ENCODE results near the gene CADM1.

Gene CADM1

DNA sequence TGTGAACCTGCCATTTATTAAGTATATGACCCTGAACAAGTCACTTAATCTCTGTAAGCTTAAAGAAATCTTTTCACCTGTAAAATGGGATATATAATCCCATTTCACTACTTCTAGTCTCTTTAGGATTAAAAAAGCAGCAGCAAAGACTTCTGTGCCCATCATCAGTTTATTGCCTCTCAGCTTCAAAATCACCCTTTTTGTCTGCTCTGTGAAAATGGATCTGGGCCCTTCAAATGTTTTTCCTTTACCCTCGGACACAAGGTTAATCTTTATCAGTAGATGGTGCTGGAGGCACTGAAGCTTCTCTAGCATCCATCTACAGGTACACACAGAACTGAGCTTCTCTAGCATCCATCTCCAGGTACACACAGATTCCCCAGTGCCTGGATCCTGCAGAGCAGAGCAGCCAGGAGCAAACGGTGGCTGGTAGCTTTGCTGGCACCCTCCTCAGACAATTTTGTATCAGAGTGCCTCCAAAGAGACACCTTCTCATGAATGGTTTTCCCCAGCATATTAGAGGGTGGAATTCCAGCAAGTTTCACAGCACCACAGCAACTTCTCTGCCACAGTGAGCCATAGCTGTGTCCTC lies 56.8 kb downstream of the CADM1 start:
- Histone ChIP-seq H3K36me3 (ENCODE audit: control insufficient read depth in 2 of 2, insufficient read depth in 2 of 2, low read length in 2 of 2) (no peaks in the 10 kb centered on the region), H3K9me3 (ENCODE audit: control insufficient read depth in 2 of 2, low read length in 2 of 2) (peaks cover 2 to 15% of the 10 kb centered on the region in 2 donors), H3K9ac (ENCODE audit: low read length in 2 of 2) (no peak overlapping the region), H3K4me3 (ENCODE audit: low read length in 2 of 2) (no peak overlapping the region), H3K27me3 (ENCODE audit: control insufficient read depth in 1 of 2, insufficient read depth in 2 of 2, low read length in 2 of 2) (no peaks in the 10 kb centered on the region), H3K27ac (ENCODE audit: low read length) (no peak overlapping the region), H3K4me1 (ENCODE audit: control insufficient read depth, insufficient read depth, low read length) (no peaks in the 10 kb centered on the region)

GRCh38 chr11:115446214-115446613 lies 58.0 kb downstream of the CADM1 start:
- Histone ChIP-seq H3K4me1 (ENCODE audit: control insufficient read depth, insufficient read depth, low read length) (no peaks in the 10 kb centered on the region), H3K9ac (ENCODE audit: low read length in 2 of 2) (no peak overlapping the region), H3K36me3 (ENCODE audit: control insufficient read depth in 2 of 2, insufficient read depth in 2 of 2, low read length in 2 of 2) (no peaks in the 10 kb centered on the region), H3K4me3 (ENCODE audit: low read length in 2 of 2) (no peak overlapping the region), H3K9me3 (ENCODE audit: control insufficient read depth in 2 of 2, low read length in 2 of 2) (peaks cover 2 to 15% of the 10 kb centered on the region in 2 donors), H3K27me3 (ENCODE audit: control insufficient read depth in 1 of 2, insufficient read depth in 2 of 2, low read length in 2 of 2) (no peaks in the 10 kb centered on the region), H3K27ac (ENCODE audit: low read length) (no peak overlapping the region)

DNA sequence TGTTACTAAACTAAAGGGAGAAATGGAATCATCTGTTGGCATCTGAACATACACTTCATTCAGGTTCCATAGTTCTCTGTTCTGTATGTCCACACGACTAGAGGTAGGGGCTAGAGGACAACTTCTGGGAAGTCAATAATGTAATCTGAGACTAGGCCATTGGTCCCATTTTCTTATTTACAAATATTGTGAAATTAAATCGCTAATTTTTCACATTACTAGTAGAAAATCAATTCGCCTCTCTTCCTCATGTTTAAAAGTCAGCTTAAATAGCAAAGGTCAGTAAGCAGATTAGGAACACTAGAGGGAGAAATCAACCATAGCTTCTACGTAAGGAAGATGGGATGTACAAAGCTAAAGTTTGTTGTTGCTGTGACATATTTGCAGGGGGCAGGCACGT lies 59.7 kb downstream of the CADM1 start:
- Histone ChIP-seq H3K27me3 (ENCODE audit: control insufficient read depth in 1 of 2, insufficient read depth in 2 of 2, low read length in 2 of 2) (no peaks in the 10 kb centered on the region), H3K9me3 (ENCODE audit: control insufficient read depth in 2 of 2, low read length in 2 of 2) (peaks cover 2 to 15% of the 10 kb centered on the region in 2 donors), H3K27ac (ENCODE audit: low read length) (no peak overlapping the region), H3K4me1 (ENCODE audit: control insufficient read depth, insufficient read depth, low read length) (no peaks in the 10 kb centered on the region), H3K9ac (ENCODE audit: low read length in 2 of 2) (no peak overlapping the region), H3K36me3 (ENCODE audit: control insufficient read depth in 2 of 2, insufficient read depth in 2 of 2, low read length in 2 of 2) (no peaks in the 10 kb centered on the region), H3K4me3 (ENCODE audit: low read length in 2 of 2) (no peak overlapping the region)

GRCh38 chr11:115439969-115440540 lies 64.2 kb downstream of the CADM1 start:
- H3K4me1 ChIP-seq (ENCODE audit: control insufficient read depth, insufficient read depth, low read length), result no peaks in the 10 kb centered on the region
- H3K9ac ChIP-seq (ENCODE audit: low read length in 2 of 2), result no peak overlapping the region
- no peaks in the 10 kb centered on the region for H3K27me3 ChIP-seq (ENCODE audit: control insufficient read depth in 1 of 2, insufficient read depth in 2 of 2, low read length in 2 of 2)
- no peak overlapping the region for H3K27ac ChIP-seq (ENCODE audit: low read length)
- H3K9me3 ChIP-seq (ENCODE audit: control insufficient read depth in 2 of 2, low read length in 2 of 2), result no peaks in the 10 kb centered on the region
- H3K36me3 ChIP-seq (ENCODE audit: control insufficient read depth in 2 of 2, insufficient read depth in 2 of 2, low read length in 2 of 2), result no peaks in the 10 kb centered on the region
- H3K4me3 ChIP-seq (ENCODE audit: low read length in 2 of 2), result no peak overlapping the region

GRCh38 chr11:115439385-115439784 lies 64.8 kb downstream of the CADM1 start:
- H3K4me3 ChIP-seq (ENCODE audit: low read length in 2 of 2), result no peak overlapping the region
- no peaks in the 10 kb centered on the region for H3K36me3 ChIP-seq (ENCODE audit: control insufficient read depth in 2 of 2, insufficient read depth in 2 of 2, low read length in 2 of 2)
- H3K27ac ChIP-seq (ENCODE audit: low read length), result no peak overlapping the region
- no peaks in the 10 kb centered on the region for H3K9me3 ChIP-seq (ENCODE audit: control insufficient read depth in 2 of 2, low read length in 2 of 2)
- no peaks in the 10 kb centered on the region for H3K27me3 ChIP-seq (ENCODE audit: control insufficient read depth in 1 of 2, insufficient read depth in 2 of 2, low read length in 2 of 2)
- no peaks in the 10 kb centered on the region for H3K4me1 ChIP-seq (ENCODE audit: control insufficient read depth, insufficient read depth, low read length)
- no peak overlapping the region for H3K9ac ChIP-seq (ENCODE audit: low read length in 2 of 2)

- Histone ChIP-seq H3K4me3 (ENCODE audit: low read length in 2 of 2) (no peak overlapping the region), H3K9me3 (ENCODE audit: control insufficient read depth in 2 of 2, low read length in 2 of 2) (no peaks in the 10 kb centered on the region), H3K27ac (ENCODE audit: low read length) (no peak overlapping the region)
These were observed 66.2 kb downstream of the CADM1 start for GRCh38 chr11:115437902-115438575.

DNA sequence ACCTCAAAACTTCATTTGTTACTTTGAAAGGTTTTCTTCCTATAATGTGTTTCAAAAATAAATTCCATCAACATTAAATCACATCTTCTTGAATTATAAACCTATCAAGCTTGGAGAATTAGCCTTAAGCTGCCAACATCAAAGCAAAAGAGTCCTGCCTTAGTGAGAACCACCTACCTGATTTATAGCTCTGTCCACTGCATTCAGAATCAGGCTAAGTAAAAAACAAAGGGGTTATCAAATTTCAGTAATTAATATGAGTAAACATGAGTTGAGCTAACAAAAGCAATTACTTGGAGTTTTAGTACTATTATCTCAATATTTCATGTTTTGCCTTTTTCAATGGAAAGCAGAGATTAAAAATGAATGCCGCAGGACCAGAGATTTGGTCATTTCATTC lies 73.9 kb downstream of the CADM1 start:
- Histone ChIP-seq H3K9me3 (ENCODE audit: control insufficient read depth in 2 of 2, low read length in 2 of 2) (no peaks in the 10 kb centered on the region), H3K4me1 (ENCODE audit: control insufficient read depth, insufficient read depth, low read length) (no peaks in the 10 kb centered on the region), H3K27me3 (ENCODE audit: control insufficient read depth in 1 of 2, insufficient read depth in 2 of 2, low read length in 2 of 2) (no peaks in the 10 kb centered on the region), H3K36me3 (ENCODE audit: control insufficient read depth in 2 of 2, insufficient read depth in 2 of 2, low read length in 2 of 2) (no peaks in the 10 kb centered on the region), H3K27ac (ENCODE audit: low read length) (no peak overlapping the region), H3K9ac (ENCODE audit: low read length in 2 of 2) (no peak overlapping the region), H3K4me3 (ENCODE audit: low read length in 2 of 2) (no peak overlapping the region)

More at GRCh38 chr11:115437902-115438575, 66.2 kb downstream of the CADM1 start:
- Histone ChIP-seq H3K4me1 (ENCODE audit: control insufficient read depth, insufficient read depth, low read length) (no peaks in the 10 kb centered on the region), H3K36me3 (ENCODE audit: control insufficient read depth in 2 of 2, insufficient read depth in 2 of 2, low read length in 2 of 2) (no peaks in the 10 kb centered on the region), H3K27me3 (ENCODE audit: control insufficient read depth in 1 of 2, insufficient read depth in 2 of 2, low read length in 2 of 2) (no peaks in the 10 kb centered on the region), H3K9ac (ENCODE audit: low read length in 2 of 2) (no peak overlapping the region)

- Histone ChIP-seq H3K27ac (ENCODE audit: low read length) (no peak overlapping the region), H3K9me3 (ENCODE audit: control insufficient read depth in 2 of 2, low read length in 2 of 2) (no peaks in the 10 kb centered on the region), H3K36me3 (ENCODE audit: control insufficient read depth in 2 of 2, insufficient read depth in 2 of 2, low read length in 2 of 2) (no peaks in the 10 kb centered on the region), H3K4me1 (ENCODE audit: control insufficient read depth, insufficient read depth, low read length) (no peaks in the 10 kb centered on the region), H3K9ac (ENCODE audit: low read length in 2 of 2) (no peak overlapping the region), H3K27me3 (ENCODE audit: control insufficient read depth in 1 of 2, insufficient read depth in 2 of 2, low read length in 2 of 2) (peaks cover 0 to 4% of the 10 kb centered on the region in 2 donors), H3K4me3 (ENCODE audit: low read length in 2 of 2) (no peak overlapping the region)
These were observed 75.9 kb downstream of the CADM1 start for GRCh38 chr11:115428306-115428705.

GRCh38 chr11:115425816-115426215 lies 78.4 kb downstream of the CADM1 start:
- Histone ChIP-seq H3K4me1 (ENCODE audit: control insufficient read depth, insufficient read depth, low read length) (peaks cover 5% of the 10 kb centered on the region), H3K9me3 (ENCODE audit: control insufficient read depth in 2 of 2, low read length in 2 of 2) (no peaks in the 10 kb centered on the region), H3K36me3 (ENCODE audit: control insufficient read depth in 2 of 2, insufficient read depth in 2 of 2, low read length in 2 of 2) (no peaks in the 10 kb centered on the region), H3K27me3 (ENCODE audit: control insufficient read depth in 1 of 2, insufficient read depth in 2 of 2, low read length in 2 of 2) (peaks cover 0 to 4% of the 10 kb centered on the region in 2 donors), H3K27ac (ENCODE audit: low read length) (no peak overlapping the region), H3K4me3 (ENCODE audit: low read length in 2 of 2) (no peak overlapping the region), H3K9ac (ENCODE audit: low read length in 2 of 2) (no peak overlapping the region)

DNA sequence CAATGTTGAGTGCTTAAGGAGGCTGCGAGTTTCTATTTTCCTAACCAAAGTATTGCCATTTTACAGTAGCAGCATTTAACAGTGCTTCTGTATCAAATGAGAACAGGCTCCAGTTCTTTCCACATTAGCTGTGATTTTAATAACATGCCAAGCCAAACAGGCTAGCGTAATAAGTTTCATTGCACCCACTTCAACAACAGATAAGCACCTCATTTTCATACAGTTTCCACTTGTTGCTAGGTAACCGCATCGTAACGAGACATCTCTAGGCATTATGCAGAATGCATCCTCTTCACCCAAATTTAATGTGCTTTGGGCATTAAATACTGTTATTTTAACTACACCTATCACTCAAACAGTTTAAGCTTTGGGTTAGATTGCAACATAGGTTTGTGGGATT lies 79.0 kb downstream of the CADM1 start:
- no peak overlapping the region for H3K9ac ChIP-seq (ENCODE audit: low read length in 2 of 2)
- H3K9me3 ChIP-seq (ENCODE audit: control insufficient read depth in 2 of 2, low read length in 2 of 2), result no peaks in the 10 kb centered on the region
- H3K27ac ChIP-seq (ENCODE audit: low read length), result no peak overlapping the region
- H3K36me3 ChIP-seq (ENCODE audit: control insufficient read depth in 2 of 2, insufficient read depth in 2 of 2, low read length in 2 of 2), result no peaks in the 10 kb centered on the region
- no peak overlapping the region for H3K4me3 ChIP-seq (ENCODE audit: low read length in 2 of 2)
- H3K27me3 ChIP-seq (ENCODE audit: control insufficient read depth in 1 of 2, insufficient read depth in 2 of 2, low read length in 2 of 2), result peaks cover 0 to 4% of the 10 kb centered on the region in 2 donors
- peaks cover 5% of the 10 kb centered on the region for H3K4me1 ChIP-seq (ENCODE audit: control insufficient read depth, insufficient read depth, low read length)
